ENCODE results near the gene DRD4.

The DRD4 gene

DNA sequence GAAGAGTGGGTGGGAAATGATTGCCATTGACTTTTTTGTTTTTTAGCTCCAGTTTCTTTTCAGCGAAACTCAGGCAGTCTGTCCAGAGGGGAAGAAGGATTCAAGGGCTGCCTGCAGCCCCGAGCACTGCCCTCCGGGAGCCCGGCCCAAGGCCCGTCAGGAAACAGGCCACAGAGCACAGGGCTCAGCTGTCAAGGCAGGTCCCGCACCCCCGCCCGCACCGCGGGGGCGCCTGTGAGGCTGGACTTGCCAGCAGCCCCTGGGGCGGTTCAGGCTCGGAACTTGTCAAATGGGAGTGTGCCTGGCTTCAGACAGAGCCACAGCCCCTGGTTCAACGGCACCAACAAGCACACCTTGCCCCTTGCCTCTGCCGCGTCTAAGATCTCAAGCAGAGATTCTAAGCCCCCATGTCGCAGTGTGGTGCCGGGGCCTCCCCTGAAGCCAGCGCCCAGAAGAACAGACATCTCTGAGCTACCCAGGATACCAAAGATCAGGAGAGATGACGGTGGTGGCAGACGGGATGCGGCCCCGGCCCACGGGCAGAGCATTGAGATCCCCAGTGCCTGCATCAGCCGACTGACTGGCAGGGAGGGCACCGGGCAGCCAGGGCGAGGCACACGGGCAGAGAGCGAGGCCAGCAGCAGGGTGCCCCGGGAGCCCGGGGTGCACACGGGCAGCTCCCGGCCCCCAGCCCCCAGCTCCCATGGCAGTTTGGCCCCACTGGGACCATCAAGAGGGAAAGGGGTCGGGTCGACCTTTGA lies 29.9 kb upstream of the DRD4 start:
- Histone ChIP-seq H3K9me3 (ENCODE audit: low read depth, low read length) (no peaks in the 10 kb centered on the region), H3K9ac (ENCODE audit: insufficient read length) (no peak overlapping the region), H3K36me3 (ENCODE audit: insufficient read depth, low read length) (peaks cover 80% of the 10 kb centered on the region), H3K4me3 (no peak overlapping the region), H3K27ac (0 out of 2 replicates have a peak overlapping the region, but pooled peaks have one; percentile 25)
- TF ChIP-seq FOXP2 (optimal IDR thresholded peaks at IDR 0.05; ENCODE audit: control extremely low read depth, extremely low read length, insufficient read depth) (no peak), EZH2 (IDR thresholded peaks at IDR 0.05) (no peak), POLR2AphosphoS5 (IDR thresholded peaks at IDR 0.05; ENCODE audit: borderline replicate concordance, low read depth, low read length) (no peak)
- no peak for DNase-seq (ENCODE audit: low read depth, low spot score)

DNA sequence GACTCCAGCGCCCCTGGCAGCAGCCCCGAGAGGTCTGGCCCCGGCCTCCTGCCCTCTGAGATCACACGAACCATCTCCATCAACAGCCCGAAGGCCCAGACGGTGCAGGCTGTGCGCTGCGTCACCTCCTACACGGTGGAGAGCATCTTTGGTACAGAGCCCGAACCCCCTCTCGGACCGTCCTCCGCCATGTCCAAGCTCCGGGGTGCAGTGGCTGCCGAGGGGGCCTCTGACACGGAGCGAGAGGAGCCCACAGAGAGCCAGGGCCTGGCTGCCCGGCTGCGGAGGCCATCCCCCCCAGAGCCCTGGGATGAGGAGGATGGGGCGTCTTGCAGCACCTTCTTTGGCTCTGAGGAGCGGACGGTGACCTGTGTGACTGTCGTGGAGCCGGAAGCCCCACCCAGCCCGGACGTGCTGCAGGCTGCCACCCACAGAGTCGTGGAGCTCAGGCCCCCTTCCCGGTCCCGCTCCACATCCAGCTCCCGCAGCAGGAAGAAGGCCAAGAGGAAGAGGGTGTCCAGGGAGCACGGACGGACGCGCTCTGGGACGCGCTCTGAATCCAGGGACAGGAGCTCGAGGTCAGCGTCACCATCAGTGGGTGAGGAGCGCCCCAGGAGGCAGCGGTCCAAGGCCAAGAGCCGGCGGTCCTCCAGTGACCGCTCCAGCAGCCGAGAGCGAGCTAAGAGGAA lies 29.0 kb upstream of the DRD4 start:
- TF ChIP-seq POLR2AphosphoS5 (IDR thresholded peaks at IDR 0.05; ENCODE audit: borderline replicate concordance, low read depth, low read length), result no peak
- no peak for TF ChIP-seq EZH2 (IDR thresholded peaks at IDR 0.05)
- DNase-seq (ENCODE audit: low read depth, low spot score), result no peak
- peaks cover 81% of the 10 kb centered on the region for H3K36me3 ChIP-seq (ENCODE audit: insufficient read depth, low read length)
- no peak overlapping the region for H3K9ac ChIP-seq (ENCODE audit: insufficient read length)
- H3K27ac ChIP-seq, result no peak overlapping the region
- H3K9me3 ChIP-seq (ENCODE audit: low read depth, low read length), result no peaks in the 10 kb centered on the region
- no peak overlapping the region for H3K4me3 ChIP-seq

GRCh38 chr11:608791-609251 lies 28.2 kb upstream of the DRD4 start:
- H3K27ac ChIP-seq, result no peak overlapping the region
- H3K36me3 ChIP-seq (ENCODE audit: insufficient read depth, low read length), result peaks cover 79% of the 10 kb centered on the region
- no peak overlapping the region for H3K4me3 ChIP-seq
- no peak for TF ChIP-seq FOXP2 (optimal IDR thresholded peaks at IDR 0.05; ENCODE audit: control extremely low read depth, extremely low read length, insufficient read depth)
- no peak for TF ChIP-seq POLR2AphosphoS5 (IDR thresholded peaks at IDR 0.05; ENCODE audit: borderline replicate concordance, low read depth, low read length)
- H3K9ac ChIP-seq (ENCODE audit: insufficient read length), result no peak overlapping the region
- H3K9me3 ChIP-seq (ENCODE audit: low read depth, low read length), result no peaks in the 10 kb centered on the region
- no peak for DNase-seq (ENCODE audit: low read depth, low spot score)

- H3K27ac ChIP-seq, result no peak overlapping the region
- H3K4me3 ChIP-seq, result no peak overlapping the region
- DNase-seq (ENCODE audit: low read depth, low spot score), result no peak
- peaks cover 73% of the 10 kb centered on the region for H3K36me3 ChIP-seq (ENCODE audit: insufficient read depth, low read length)
- TF ChIP-seq POLR2AphosphoS5 (IDR thresholded peaks at IDR 0.05; ENCODE audit: borderline replicate concordance, low read depth, low read length) (no peak), FOXP2 (optimal IDR thresholded peaks at IDR 0.05; ENCODE audit: control extremely low read depth, extremely low read length, insufficient read depth) (no peak), EZH2 (IDR thresholded peaks at IDR 0.05) (no peak)
- no peak overlapping the region for H3K9ac ChIP-seq (ENCODE audit: insufficient read length)
- no peaks in the 10 kb centered on the region for H3K9me3 ChIP-seq (ENCODE audit: low read depth, low read length)
These were observed 27.7 kb upstream of the DRD4 start for GRCh38 chr11:609341-609811.

GRCh38 chr11:610146-610801 lies 26.8 kb upstream of the DRD4 start:
- H3K36me3 ChIP-seq (ENCODE audit: insufficient read depth, low read length), result peaks cover 66% of the 10 kb centered on the region
- H3K27ac ChIP-seq, result no peak overlapping the region
- no peak overlapping the region for H3K4me3 ChIP-seq
- TF ChIP-seq FOXP2 (optimal IDR thresholded peaks at IDR 0.05; ENCODE audit: control extremely low read depth, extremely low read length, insufficient read depth), result no peak
- no peak for TF ChIP-seq EZH2 (IDR thresholded peaks at IDR 0.05)
- no peak for TF ChIP-seq POLR2AphosphoS5 (IDR thresholded peaks at IDR 0.05; ENCODE audit: borderline replicate concordance, low read depth, low read length)
- no peaks in the 10 kb centered on the region for H3K9me3 ChIP-seq (ENCODE audit: low read depth, low read length)
- DNase-seq (ENCODE audit: low read depth, low spot score), result no peak
- no peak overlapping the region for H3K9ac ChIP-seq (ENCODE audit: insufficient read length)

GRCh38 chr11:611001-611996 lies 25.8 kb upstream of the DRD4 start:
- peaks cover 56% of the 10 kb centered on the region for H3K36me3 ChIP-seq (ENCODE audit: insufficient read depth, low read length)
- DNase-seq (ENCODE audit: low read depth, low spot score), result no peak
- no peak overlapping the region for H3K27ac ChIP-seq

DNA sequence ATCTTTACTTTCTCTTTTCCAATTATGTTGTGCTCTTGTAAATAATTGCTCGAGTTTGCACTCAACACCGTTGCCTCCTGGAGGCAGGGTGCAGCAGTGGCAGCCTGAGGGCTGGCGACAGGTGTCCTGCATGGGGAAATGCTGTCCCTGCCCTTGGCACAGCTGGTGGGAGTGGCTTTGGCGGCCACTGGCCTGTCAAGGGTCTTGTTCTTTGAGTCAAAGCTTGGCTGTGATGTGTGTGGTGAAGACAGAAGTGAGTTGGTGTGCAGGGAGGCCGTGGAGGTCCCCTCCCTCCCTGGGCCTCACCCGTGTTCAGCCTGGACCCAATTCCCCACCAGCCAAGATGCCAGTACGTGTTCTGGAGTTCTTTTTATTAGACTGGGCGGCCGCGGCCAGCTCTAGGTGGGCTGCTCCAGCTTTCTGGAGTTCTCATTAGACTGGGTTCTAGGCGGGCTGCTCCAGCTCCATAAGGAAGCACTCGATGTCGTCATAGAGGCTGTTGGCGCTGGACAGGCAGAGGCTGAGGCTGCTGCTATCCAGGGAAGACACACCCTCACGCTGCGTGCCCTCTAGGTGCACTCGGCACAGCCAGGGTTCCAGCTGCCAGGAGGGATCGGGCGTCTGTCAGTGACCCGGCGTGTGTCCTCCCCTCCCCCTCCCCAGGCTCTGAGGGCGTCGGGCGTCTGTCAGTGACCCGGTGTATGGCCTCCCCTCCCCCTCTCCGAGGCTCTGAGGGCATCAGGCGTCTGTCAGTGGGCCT lies 24.7 kb upstream of the DRD4 start:
- no peak for DNase-seq (ENCODE audit: low read depth, low spot score)
- Histone ChIP-seq H3K4me3 (no peak overlapping the region), H3K27ac (no peak overlapping the region), H3K36me3 (ENCODE audit: insufficient read depth, low read length) (peaks cover 45% of the 10 kb centered on the region; the same call in 1 of the 2 replicates), H3K9me3 (ENCODE audit: low read depth, low read length) (no peaks in the 10 kb centered on the region), H3K9ac (ENCODE audit: insufficient read length) (no peak overlapping the region)
- TF ChIP-seq FOXP2 (optimal IDR thresholded peaks at IDR 0.05; ENCODE audit: control extremely low read depth, extremely low read length, insufficient read depth) (no peak), EZH2 (IDR thresholded peaks at IDR 0.05) (no peak), POLR2AphosphoS5 (IDR thresholded peaks at IDR 0.05; ENCODE audit: borderline replicate concordance, low read depth, low read length) (no peak)

More at GRCh38 chr11:611001-611996, 25.8 kb upstream of the DRD4 start:
- Histone ChIP-seq H3K9ac (ENCODE audit: insufficient read length) (no peak overlapping the region), H3K9me3 (ENCODE audit: low read depth, low read length) (no peaks in the 10 kb centered on the region), H3K4me3 (no peak overlapping the region)
- TF ChIP-seq EZH2 (IDR thresholded peaks at IDR 0.05), result no peak
- TF ChIP-seq POLR2AphosphoS5 (IDR thresholded peaks at IDR 0.05; ENCODE audit: borderline replicate concordance, low read depth, low read length), result no peak
- no peak for TF ChIP-seq FOXP2 (optimal IDR thresholded peaks at IDR 0.05; ENCODE audit: control extremely low read depth, extremely low read length, insufficient read depth)
